DOHH2 (cell line): ENCODE data around the gene PEMT.

ENCODE experiments used
- H3F3A ChIP-seq: fragments of 200-600 bp; sonication (generic), shearing (Covaris generic); 2 replicates; pipeline ENCODE4 v1.6.0; 2016; ENCODE audit warnings: antibody characterized with exemption, mild to moderate bottlenecking; ENCODE audit not compliant: control insufficient read depth, insufficient read depth
- H3K27ac ChIP-seq: fragments of 200-600 bp; sonication (generic); 2 replicates; pipeline ENCODE4 v1.5.1; 2014; ENCODE audit warnings: low read depth, mild to moderate bottlenecking, low read length, moderate library complexity
- H3K27me3 ChIP-seq: fragments of 200-600 bp; sonication (generic); 2 replicates; pipeline ENCODE4 v1.6.1; 2014; ENCODE audit warnings: mild to moderate bottlenecking, low read length, mixed read lengths; ENCODE audit not compliant: control insufficient read depth
- H3K36me3 ChIP-seq: fragments of 200-600 bp; sonication (generic); 2 replicates; pipeline ENCODE4 v1.6.1; 2014; ENCODE audit warnings: mild to moderate bottlenecking, low read length, moderate library complexity, mixed read lengths; ENCODE audit not compliant: control insufficient read depth
- H3K4me1 ChIP-seq: fragments of 200-600 bp; sonication (generic); 2 replicates; pipeline ENCODE4 v1.6.1; 2014; ENCODE audit warnings: mild to moderate bottlenecking, low read length, mixed read lengths; ENCODE audit not compliant: control insufficient read depth
- H3K4me2 ChIP-seq: fragments of 200-600 bp; sonication (generic); 2 replicates; pipeline ENCODE4 v1.6.0; 2014; ENCODE audit warnings: mild to moderate bottlenecking, low read length, moderate library complexity
- H3K4me3 ChIP-seq: fragments of 200-600 bp; sonication (generic); 2 replicates; pipeline ENCODE4 v1.5.1; 2014; ENCODE audit warnings: mild to moderate bottlenecking, low read length, mixed read lengths
- H3K79me2 ChIP-seq: fragments of 200-600 bp; sonication (generic); 2 replicates; pipeline ENCODE4 v1.6.1; 2014; ENCODE audit warnings: mild to moderate bottlenecking, low read length, mixed read lengths; ENCODE audit not compliant: control insufficient read depth
- H3K9me2 ChIP-seq: fragments of 200-600 bp; sonication (generic); replicated peaks from 2 replicates; pipeline ENCODE4 v1.6.1; 2014; ENCODE audit warnings: mild to moderate bottlenecking, low read length, mixed read lengths; ENCODE audit not compliant: control insufficient read depth
- H3K9me3 ChIP-seq: fragments of 200-600 bp; sonication (generic); 2 replicates; pipeline ENCODE4 v1.6.1; 2014; ENCODE audit warnings: antibody characterized with exemption, low read length, mixed read lengths; ENCODE audit not compliant: control insufficient read depth, insufficient read depth
- H4K20me1 ChIP-seq: fragments of 200-600 bp; sonication (generic); 2 replicates; pipeline ENCODE4 v1.6.0; 2014; ENCODE audit warnings: low read depth, mild to moderate bottlenecking, antibody characterized with exemption, low read length, moderate library complexity; ENCODE audit not compliant: control insufficient read depth, insufficient read depth
- CTCF ChIP-seq: fragments of 200-600 bp; sonication (generic); IDR thresholded peaks from one replicate; pipeline ENCODE4 v1.5.1; 2014; ENCODE audit warnings: antibody characterized with exemption, mild to moderate bottlenecking, low read depth, low read length; ENCODE audit not compliant: poor library complexity, severe bottlenecking
- EZH2phosphoT487 ChIP-seq: fragments of 200-600 bp; sonication (generic); IDR thresholded peaks from 2 replicates; pipeline ENCODE4 v1.6.1; 2017; ENCODE audit warnings: borderline replicate concordance, mild to moderate bottlenecking, antibody characterized with exemption, low read length, moderate library complexity, mixed read lengths

Gene PEMT

GRCh38 chr17:17546399-17547185 is 44.9 kb downstream of the PEMT start:
- TF ChIP-seq CTCF (no peak), EZH2phosphoT487 (no peak)
- Histone ChIP-seq H3K9me3 (no peaks in the 10 kb centered on the region), H3K4me3 (no peak overlapping the region), H4K20me1 (no peaks in the 10 kb centered on the region), H3K27ac (no peak overlapping the region), H3K36me3 (no peaks in the 10 kb centered on the region), H3F3A (no peaks in the 10 kb centered on the region), H3K4me1 (no peaks in the 10 kb centered on the region), H3K9me2 (no peaks in the 10 kb centered on the region), H3K79me2 (no peaks in the 10 kb centered on the region), H3K4me2 (no peak overlapping the region), H3K27me3 (no peaks in the 10 kb centered on the region)

GRCh38 chr17:17545984-17546383 is 45.5 kb downstream of the PEMT start:
- Histone ChIP-seq H3K9me2 (no peaks in the 10 kb centered on the region), H3K4me3 (no peak overlapping the region), H3K4me1 (no peaks in the 10 kb centered on the region), H3K27me3 (no peaks in the 10 kb centered on the region), H3K27ac (no peak overlapping the region), H3K4me2 (no peak overlapping the region), H3K36me3 (no peaks in the 10 kb centered on the region), H3K79me2 (no peaks in the 10 kb centered on the region), H3K9me3 (no peaks in the 10 kb centered on the region), H3F3A (no peaks in the 10 kb centered on the region), H4K20me1 (no peaks in the 10 kb centered on the region)
- no peak for TF ChIP-seq EZH2phosphoT487

- no peaks in the 10 kb centered on the region; the same call in 1 of the 2 replicates for H4K20me1 ChIP-seq
- H3K9me3 ChIP-seq: no peaks in the 10 kb centered on the region
- H3K4me3 ChIP-seq: no peak overlapping the region
- TF ChIP-seq CTCF (no peak), EZH2phosphoT487 (no peak)
- no peaks in the 10 kb centered on the region for H3K27me3 ChIP-seq
- H3K4me2 ChIP-seq: no peak overlapping the region
- no peaks in the 10 kb centered on the region for H3F3A ChIP-seq
- no peaks in the 10 kb centered on the region for H3K79me2 ChIP-seq
- no peaks in the 10 kb centered on the region for H3K9me2 ChIP-seq
- H3K36me3 ChIP-seq: no peaks in the 10 kb centered on the region
- no peak overlapping the region for H3K27ac ChIP-seq
- no peaks in the 10 kb centered on the region for H3K4me1 ChIP-seq
These were observed 46.3 kb downstream of the PEMT start for GRCh38 chr17:17545031-17545820.
